Activated CD4-positive, alpha-beta T cell treated with anti-CD3 and anti-CD28 coated beads, Interleukin-2, Interleukin-4, amounts not matched to agents 100 ng/mL and 50 ng/mL, durations not matched to agents 16 hours and 8 hours (primary cell): ENCODE measurements around the gene DUSP8.

ENCODE experiments used
- DNase-seq: peaks from one replicate; pipeline ENCODE4 v3.0.0-alpha.2; 2020; ENCODE audit warnings: low spot score

DUSP8 gene

DNA sequence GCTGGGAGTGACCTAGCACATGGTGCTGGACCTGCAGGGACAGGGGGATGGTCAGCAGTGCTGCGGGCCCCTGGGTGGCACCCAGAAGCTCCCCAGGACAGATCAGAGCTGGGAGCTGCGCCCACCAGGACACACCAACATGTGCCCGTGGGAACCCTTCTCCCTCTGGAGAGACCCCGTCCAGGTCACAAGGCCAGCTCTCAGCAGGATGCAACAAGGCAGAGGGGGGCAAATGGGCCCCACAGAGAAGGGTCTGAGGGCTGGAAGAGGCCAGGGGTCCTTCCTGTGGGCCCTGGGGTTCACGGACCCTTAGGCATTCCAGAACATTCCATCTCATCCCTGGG lies 6.2 kb downstream of the DUSP8 start:
- no peak for DNase-seq

DNA sequence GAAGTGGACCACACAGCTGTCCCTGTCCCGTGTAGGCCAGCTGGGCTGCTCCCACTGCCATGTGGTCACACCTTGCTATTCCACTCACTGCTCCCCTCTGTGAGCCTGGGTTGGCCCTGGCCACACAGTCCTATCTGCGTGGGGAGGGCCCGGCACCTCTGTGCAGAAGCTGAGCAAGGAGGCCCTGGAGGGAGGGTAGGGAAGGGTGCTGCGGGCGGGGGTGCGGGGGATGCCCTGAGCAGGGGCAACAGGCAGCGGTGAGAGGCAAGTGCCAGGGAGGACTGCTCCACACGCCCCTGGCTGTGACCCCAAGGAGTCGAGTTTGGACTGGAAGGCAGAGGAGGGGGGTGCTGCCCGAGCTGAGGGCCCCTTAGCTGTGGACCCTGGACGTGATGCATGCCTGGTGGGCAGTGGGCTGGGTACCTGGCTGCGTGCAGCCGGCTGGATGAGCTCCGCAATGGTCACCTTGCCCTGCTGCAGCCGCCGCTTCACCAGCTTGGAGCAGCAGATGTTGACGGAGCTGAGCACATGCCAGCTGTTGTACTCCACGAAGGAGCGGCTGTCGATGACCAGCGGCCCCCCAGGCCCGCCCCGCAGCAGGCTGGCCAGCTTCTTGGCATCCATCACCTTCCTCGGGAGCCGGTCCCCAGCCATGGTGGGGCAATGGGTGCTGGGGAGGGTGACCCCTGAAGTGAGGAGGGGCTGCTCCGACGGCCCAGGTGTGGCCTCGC lies 6.7 kb downstream of the DUSP8 start:
- no peak for DNase-seq

DNA sequence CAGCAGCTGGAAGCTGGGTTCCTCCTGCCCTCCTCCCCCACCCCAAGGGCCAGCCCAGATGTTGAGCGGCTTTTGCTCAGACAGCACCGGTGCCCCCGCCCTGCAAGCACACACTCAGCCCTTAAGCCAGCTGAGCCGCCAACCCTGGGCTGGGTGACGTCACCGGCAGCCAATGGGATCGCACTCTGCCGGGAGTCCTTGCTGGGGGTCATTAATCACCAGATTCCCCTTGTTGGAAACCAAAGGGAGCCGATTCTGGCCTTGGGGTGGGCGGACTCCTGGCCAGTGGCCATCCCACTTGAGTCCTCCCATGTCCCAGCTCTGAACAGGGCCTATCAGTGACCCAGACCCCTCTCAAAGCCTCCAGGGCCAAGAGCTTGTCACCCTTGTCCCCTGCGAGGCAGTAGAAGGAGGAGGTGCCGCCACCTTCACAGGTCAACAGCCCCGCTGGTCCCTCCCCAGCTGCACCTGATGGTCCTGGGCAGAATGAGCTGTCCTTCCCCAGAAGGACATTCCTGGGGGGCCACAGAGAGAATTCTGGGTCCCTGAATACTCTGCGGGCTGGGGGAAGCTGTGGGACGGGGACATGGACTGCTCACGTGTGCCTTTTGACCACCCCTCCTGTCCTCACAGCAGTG lies 7.4 kb downstream of the DUSP8 start:
- DNase-seq = no peak

GRCh38 chr11:1563697-1564534 lies 8.2 kb downstream of the DUSP8 start:
- DNase-seq = no peak

- no peak for DNase-seq
Observed at GRCh38 chr11:1563149-1563638, 8.9 kb downstream of the DUSP8 start.

GRCh38 chr11:1562469-1563148 lies 9.5 kb downstream of the DUSP8 start:
- DNase-seq = no peak

DNA sequence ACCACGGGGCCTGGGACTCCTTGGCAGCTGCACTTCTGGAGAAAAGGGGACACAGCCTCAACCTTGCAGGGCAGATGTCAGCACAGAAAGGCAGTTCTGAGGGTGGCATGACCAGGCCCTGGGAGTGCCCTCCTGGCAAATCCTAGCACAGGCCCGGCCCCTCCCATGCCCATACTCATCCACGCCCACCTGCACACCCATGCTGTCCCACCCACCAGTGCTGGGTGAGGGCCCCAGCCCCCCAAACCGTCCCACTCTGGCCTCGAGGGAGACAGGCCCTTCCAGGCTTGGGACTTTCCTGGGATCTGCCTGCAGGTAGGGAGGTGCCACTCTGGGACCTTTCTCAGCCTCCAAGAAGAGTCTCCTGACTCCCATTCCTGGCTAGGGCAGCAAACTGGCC lies 10.1 kb downstream of the DUSP8 start:
- no peak for DNase-seq

GRCh38 chr11:1561266-1561665 lies 10.8 kb downstream of the DUSP8 start:
- DNase-seq = no peak

DNA sequence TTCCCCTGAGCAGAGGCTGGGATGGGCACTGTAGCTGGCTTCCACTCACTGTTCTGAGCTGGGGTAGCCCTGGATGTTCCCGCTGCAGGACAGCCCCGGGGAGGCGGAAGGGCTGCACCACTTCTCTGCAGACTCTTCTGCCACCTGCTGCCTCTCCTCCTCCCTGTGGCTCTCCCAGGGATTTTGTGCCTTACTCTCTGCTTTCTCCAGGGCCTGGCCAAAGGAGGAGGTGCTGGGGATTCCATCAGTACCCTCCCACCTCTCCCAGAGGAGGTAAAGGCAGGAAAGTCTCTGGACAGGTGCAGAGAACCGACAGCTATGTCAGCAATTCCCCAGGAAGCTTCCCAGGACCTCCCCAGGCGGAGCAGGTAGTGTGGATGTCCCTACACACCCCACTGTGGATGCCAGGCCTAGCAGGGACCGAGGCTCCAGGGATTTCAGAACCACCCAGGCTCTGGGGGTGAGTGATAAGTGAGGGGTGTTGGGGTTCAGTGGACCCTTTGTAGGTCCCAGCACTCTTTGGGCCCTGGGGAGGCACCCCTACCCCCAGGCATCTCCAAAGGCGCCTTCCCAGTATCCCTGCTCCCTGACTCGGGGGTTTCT lies 11.3 kb downstream of the DUSP8 start:
- DNase-seq = no peak

GRCh38 chr11:1560002-1560648 lies 11.9 kb downstream of the DUSP8 start:
- DNase-seq = no peak

DNA sequence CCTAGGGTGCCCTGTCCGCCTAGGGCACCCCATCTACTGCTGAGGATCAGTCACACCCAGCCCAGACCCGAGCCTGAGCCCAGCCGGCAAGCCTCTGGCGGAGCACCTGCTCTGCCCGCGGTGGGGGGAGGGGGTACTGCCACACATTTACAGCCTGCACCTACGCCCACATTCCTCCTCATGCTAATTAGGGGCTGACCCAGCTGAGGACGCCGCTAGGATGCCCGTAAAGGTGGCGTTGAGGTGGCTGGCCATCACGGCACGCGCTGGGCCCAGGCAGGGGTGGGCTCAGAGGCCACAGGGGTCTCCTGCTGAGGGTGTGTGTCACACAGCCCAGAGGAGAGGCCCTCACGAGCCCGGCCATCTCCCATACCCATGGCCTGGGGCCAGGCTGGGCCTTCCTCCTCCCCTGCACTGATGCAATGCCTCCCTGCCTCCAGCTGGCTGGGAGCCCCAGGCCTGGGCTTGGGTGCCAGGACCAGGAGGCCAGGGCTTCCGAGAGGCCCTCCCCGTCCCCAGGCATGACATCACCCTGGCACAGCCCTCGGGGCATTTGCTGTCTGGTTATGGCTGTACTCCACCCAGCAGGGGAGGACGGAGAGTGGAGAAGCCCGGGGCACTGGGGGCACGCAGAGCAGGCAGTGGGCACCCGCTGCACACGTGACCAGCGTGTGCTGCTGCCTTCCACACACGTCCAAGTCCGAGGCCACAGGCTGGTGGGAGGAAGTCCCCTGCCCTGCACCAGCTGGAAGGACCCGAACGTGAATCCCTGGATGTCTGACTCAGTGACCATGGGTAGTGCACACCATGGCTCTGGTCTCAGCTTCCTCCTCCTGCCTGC lies 12.7 kb downstream of the DUSP8 start:
- DNase-seq = no peak

GRCh38 chr11:1558775-1559110 lies 13.3 kb downstream of the DUSP8 start:
- DNase-seq = no peak

DNA sequence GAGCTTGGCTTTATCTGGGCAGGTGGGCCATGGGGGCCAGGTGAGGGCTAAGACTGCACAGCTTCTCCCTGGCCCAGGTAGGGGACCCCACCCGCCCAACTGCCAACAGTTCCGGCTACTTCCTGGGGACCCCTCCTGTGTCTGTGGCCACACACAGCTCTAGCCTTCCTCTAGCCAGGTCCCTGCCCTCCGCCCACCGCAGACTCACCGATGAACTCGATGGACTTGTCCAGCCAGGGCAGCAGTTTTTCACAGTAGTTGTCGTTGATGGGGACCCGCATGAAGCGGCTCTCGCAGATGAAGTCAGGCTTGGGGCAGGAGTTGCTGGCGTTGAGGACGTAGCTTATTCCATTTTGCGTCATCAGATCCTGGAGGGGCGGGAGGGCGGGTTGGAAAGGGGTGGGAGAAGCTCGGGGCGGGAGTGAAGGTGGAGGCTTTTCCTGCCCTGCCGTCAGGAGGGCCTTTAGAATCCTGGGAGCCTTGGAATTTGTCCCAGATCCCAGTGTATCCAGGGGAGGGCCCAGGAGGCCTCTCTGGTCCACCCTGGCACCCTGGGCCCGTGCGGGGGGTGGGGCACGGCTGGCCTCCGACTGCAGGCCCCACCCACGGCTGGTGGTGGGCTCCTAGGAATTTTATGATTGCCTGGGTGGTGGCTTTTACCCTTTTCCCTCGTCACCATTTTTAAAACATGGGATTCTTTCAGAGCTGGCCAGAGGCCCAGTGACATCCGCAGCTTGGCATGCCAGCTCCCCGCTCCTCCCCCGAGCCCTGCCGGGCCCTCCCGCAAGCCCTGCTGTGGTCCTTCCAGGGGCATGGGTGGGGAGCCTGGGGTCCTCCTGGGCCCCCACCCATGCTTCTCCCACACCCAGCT lies 13.9 kb downstream of the DUSP8 start:
- no peak for DNase-seq

- DNase-seq = no peak
Observed at GRCh38 chr11:1557051-1557884, 14.8 kb downstream of the DUSP8 start.

DNA sequence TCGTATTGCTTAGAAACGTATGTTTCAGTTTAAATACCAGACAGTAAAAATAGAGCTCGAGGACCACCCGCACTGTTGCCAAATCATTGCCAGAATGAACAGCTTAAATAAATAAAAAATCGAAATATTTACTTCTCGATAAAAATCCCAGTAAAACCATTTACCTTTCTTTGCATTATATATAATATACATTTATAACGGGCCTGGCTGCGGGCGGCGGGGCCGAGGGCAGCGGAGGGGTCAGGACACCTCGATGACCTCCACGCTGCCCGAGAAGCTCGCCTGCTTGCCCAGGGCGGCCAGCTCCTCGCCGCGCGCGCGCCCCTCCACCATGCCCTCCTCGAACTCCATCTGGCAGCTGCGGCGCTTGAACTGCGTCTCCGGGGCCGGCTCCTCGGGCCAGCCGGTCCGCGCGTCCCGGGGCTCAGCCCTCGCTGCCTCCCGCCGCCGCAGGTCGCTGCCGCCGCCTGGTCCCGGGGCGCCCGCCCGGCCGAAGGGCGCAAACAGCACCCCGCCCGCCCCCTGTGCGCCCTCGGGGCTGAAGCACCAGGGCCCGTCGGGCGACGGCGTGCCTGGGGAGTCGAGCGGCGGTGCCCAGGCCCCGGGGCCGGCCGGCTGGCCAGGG lies 15.7 kb downstream of the DUSP8 start:
- no peak for DNase-seq

GRCh38 chr11:1555713-1556153 lies 16.3 kb downstream of the DUSP8 start:
- no peak for DNase-seq

GRCh38 chr11:1554981-1555712 lies 16.9 kb downstream of the DUSP8 start:
- DNase-seq = no peak
